GM18907 (cell line): ENCODE measurements around the gene FLVCR2.

ENCODE experiments used
- ATAC-seq: cut with Tn5 transposase; IDR thresholded peaks from one replicate; pipeline ENCODE4 v1.9.1; 2021; ENCODE audit warnings: mild to moderate bottlenecking, moderate library complexity; ENCODE audit not compliant: unreplicated experiment

Gene FLVCR2, protein sequence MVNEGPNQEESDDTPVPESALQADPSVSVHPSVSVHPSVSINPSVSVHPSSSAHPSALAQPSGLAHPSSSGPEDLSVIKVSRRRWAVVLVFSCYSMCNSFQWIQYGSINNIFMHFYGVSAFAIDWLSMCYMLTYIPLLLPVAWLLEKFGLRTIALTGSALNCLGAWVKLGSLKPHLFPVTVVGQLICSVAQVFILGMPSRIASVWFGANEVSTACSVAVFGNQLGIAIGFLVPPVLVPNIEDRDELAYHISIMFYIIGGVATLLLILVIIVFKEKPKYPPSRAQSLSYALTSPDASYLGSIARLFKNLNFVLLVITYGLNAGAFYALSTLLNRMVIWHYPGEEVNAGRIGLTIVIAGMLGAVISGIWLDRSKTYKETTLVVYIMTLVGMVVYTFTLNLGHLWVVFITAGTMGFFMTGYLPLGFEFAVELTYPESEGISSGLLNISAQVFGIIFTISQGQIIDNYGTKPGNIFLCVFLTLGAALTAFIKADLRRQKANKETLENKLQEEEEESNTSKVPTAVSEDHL

DNA sequence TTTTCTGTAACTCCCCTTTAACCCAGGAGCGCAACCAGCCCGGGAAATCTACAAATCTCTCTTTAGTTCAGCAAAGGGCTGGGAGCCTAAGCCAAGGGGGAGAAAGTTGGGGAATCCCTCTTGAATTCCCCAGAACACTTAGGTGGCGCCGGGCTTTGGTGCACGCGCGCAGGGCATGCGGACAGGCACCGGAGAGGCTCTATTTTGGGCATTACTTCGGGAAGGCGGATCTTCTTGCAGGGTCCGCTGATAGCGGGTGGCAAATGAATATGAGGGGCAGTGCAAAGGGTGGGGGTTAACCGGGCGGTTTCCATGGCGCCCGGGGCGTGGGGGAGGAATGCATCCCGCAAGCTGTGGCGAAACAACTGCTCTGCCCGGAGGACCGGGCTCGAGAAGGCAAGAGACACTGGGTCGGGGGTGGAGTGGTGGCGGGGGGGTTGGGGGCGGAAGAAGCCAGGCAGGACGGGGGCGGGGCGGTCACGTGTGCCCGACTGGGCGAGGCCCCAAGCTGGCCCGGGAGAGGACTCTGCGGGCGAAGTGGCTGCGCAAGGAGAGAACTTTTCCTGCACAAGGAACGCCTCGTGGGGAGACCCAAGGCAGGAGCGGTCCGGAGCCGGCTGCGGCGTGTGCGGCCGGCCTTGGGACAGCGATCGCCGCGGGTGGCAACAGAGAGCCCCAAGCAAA, at the start of gene FLVCR2:
FLVCR2 (plus strand) TSS at position 519 of the 684 bp plus-strand sequence. CDS start 353 bp downstream, outside the sequence.
- ATAC-seq: peak; percentile 47

- ATAC-seq: no peak
These were observed 47.2 kb upstream of the FLVCR2 start for GRCh38 chr14:75531256-75531655.

GRCh38 chr14:75531660-75532317, 46.6 kb upstream of the FLVCR2 start:
- no peak for ATAC-seq

GRCh38 chr14:75533791-75534555, 44.4 kb upstream of the FLVCR2 start:
- no peak for ATAC-seq

- ATAC-seq: no peak
These were observed 43.1 kb upstream of the FLVCR2 start for GRCh38 chr14:75535164-75535898.

GRCh38 chr14:75537071-75537470, 41.3 kb upstream of the FLVCR2 start:
- no peak for ATAC-seq

GRCh38 chr14:75539162-75539560, 39.3 kb upstream of the FLVCR2 start:
- no peak for ATAC-seq

DNA sequence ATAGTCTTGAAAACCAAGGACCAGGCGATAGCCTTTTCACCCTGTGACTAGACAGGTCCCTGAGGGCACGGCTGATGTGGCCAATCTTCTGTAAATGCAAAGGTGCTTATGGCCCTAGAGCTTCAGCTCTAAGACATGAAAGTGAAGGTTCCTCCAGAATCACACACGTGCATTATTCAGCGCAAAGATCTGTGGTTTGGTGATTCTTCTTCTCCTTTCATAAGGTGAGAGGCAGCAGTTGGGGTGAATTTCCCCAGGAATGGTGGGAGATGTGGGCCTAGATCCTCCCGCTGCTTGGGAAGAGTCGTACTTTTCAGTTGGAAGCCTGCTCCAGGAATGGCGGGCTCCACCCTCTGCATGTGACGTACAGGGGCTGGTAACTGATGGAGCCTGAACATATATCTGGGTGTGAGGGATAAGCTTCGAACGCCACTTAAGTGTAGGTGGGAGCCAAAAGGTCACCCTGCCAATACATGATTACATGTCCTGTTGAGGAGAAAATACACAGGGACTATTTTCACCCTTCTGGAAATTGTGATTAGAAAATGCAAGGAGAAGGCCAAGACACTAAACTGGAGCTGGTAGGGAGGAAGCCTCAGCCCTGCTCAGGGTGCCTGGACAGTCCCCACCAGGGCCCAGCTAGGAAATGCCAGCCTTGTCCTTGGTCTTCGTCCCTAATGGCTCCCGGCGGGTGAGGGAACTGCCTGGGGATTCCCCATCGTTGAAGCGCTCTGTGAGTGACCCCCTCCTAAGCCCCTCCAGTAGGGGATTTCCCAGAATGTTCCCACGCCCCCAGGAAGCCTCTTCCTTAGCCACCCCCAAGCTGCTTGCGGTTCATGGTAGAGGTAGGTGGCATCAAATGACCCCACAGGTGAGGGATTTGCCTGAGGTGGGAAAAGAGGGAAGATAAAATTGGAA, 38.6 kb upstream of the FLVCR2 start:
- ATAC-seq: peak; percentile 52

GRCh38 chr14:75540479-75540851, 38.0 kb upstream of the FLVCR2 start:
- no peak for ATAC-seq

DNA sequence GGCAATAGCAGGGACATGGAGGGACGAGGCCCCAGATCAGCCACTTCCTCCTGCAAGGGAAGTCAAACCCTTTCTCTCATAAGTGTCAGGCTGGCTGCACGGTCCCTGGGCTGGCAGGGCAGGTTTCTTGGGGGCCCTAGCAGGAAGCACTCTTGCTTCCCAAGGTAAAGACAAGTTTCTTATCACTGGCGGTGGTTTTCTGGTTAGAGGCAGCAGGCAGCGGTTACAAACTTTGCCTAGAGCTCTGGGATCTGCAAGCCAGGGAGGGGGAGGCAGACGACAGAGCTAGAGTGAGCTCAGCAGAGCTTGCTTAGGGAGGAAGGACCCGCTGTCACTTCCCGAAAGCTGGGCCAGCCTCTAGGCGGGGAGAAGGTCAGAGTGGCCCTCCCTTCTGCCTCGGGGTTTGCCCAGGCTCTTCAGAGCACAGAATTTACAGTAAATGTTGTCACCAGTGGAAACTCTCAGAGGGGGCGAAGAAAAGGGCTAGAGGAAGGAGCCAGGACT, 35.8 kb upstream of the FLVCR2 start:
- ATAC-seq: peak; percentile 61

DNA sequence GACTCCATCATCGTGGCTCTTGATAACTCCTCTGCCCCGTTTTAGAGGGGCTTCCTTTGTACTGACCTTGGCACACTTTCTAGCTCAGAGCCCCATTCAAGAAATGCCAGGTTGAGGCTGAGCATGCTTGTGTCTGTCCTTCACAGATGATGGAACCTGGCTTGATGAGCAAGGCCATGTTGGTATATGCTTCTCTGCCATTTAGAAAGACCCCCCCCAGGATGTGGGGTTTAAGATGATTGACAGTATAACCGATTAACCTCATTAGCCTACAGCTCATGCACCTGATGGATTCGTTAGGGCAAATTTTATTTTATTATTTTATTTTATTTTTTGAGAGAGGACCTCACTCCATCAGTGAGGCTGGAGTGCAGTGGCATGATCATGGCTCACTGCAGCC, 35.2 kb upstream of the FLVCR2 start:
- peak; percentile 17 for ATAC-seq

GRCh38 chr14:75543786-75544185, 34.6 kb upstream of the FLVCR2 start:
- no peak for ATAC-seq

DNA sequence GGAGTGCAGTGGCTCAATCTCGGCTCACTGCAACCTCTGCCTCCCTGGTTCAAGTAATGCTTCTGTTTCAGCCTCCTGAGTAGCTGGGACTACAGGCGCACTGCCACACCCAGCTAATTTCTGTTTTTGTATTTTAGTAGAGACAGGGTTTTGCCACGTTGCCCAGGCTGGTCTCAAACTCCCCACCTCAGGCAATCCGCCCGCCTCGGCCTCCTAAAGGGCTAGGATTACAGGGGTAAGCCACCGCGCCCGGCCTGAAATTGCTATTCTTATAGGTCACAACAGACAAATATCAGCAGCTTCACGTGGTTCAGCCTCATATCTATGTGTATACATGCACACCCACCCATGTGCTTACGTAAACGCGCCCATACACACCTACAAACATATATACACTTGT, 32.5 kb upstream of the FLVCR2 start:
- no peak for ATAC-seq

- no peak for ATAC-seq
These were observed 30.7 kb upstream of the FLVCR2 start for GRCh38 chr14:75547552-75548250.

DNA sequence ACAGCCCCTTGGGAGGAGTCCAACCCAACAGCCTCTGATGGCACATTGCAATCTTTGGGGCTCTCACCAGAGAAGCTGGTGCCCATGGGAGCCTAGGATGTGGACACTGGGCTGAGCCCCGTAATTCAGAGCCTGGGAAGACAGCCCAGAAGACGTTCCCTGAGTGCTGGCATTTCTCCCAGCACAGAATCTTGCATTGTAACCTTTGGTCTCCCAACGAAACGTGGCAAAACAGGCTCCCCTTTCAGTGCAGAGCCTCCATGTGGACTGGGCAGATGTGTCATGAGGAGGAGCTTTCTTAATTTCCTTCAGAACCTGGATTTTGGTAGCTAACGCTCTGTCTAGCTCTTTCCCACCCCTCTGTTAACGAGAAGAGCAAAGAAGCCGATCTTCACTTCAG, 29.9 kb upstream of the FLVCR2 start:
- no peak for ATAC-seq

DNA sequence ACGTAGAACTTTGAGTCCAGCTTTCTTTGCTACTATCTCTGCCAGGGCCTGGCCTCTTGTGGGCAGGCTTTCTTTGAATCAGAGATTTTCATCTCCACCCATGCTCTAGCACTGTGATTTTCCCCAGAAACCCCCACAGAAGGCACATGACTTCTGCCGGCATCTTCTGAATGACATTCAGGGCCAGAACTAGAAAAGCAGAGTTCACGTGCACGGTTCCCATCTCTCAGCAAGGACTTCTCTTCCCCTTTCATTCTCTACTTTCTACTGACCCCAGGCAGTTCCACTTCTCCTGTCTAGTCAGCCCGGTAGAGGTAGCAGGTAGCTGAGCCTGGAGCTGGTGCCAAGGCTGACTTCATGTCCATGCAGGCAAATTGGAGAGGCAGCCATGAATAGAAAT, 29.3 kb upstream of the FLVCR2 start:
- peak; percentile 65 for ATAC-seq

DNA sequence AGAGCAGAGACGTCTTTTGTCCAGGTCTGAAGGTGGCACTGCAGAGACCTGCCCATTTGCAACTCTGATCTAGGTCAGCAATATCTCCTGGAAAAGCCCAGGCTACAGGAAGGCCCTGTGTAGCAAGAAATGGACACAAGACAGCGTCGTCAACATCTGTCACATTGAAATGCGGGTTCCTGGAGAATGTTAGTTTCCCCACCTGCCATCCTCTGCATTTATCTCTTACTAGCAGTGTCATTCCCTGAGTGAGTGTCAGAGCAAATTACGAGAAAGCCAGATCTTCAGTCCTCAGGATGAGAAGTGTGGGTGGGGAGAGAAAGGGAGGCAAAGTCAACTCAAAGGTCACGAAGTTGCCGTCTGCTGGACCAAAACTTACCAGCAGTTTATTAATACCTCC, 27.4 kb upstream of the FLVCR2 start:
- no peak for ATAC-seq

DNA sequence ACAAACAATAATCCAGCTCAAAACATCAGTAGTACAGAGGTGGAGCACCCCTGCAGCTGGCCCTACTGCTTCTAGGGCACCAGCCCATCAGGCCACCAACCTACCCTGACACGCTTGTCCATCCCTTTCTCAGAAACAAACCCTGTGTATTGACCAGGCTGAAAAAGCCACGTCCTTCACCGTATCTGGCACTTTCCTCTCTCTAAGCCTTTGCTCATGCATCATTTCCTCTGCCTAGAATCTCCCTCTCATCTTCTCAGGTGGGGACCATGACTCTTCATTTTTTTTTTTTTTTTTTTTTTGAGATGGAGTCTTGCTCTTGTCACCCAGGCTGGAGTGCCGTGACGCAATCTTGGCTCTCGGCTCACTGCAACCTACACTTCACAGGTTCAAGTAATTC, 25.3 kb upstream of the FLVCR2 start:
- no peak for ATAC-seq
